ENCODE measurements around the gene PNMA6A. TPM values are rescaled to one million over a fixed set of nuclear protein-coding genes. Genes with fewer than 3 reads are reported as not detected.
"Not testable (repeated sequence)": the region's sequence is repeated elsewhere in the genome, so short reads cannot be mapped to it uniquely, and the experiment has no call there.

PNMA6A gene
- total RNA-seq, 4 donors from 2014 or later, result 0.68 TPM; not detected in 3

- in situ Hi-C loops (cut with MboI; ENCODE audit: low pct_ligation_motif_present in 1 of 4, low pct_unique_long_range_greater_than_20kb in 1 of 4, low sequenced_read_pairs in 3 of 4), result no loop called here
- H3K4me3 ChIP-seq, result no peak overlapping the region
- WGBS, 2 donors (ENCODE audit: low coverage in 1 of 2), result 86% methylated on average over 18 of the region's 24 CpGs; no CpG with 5 or more reads in 1 of the 2 donors
Observed at GRCh38 chrX:153074262-153074899, 2.1 kb downstream of the PNMA6A start.

GRCh38 chrX:153074935-153075334 is 2.7 kb downstream of the PNMA6A start:
- H3K27ac ChIP-seq, result no peak overlapping the region
- no peaks in the 10 kb centered on the region for H3K36me3 ChIP-seq
- 86% methylated on average over 11 of the region's 11 CpGs; no CpG with 5 or more reads in 1 of the 2 donors for WGBS, 2 donors (ENCODE audit: low coverage in 1 of 2)
- DNase-seq, result no peak
- H3K9me3 ChIP-seq, result no peaks in the 10 kb centered on the region
- H3K27me3 ChIP-seq, result no peaks in the 10 kb centered on the region
- no peak overlapping the region for H3K4me3 ChIP-seq
- intact Hi-C loops (cut with DNase I; ENCODE audit: low total_unique reads) (no loop called here), in situ Hi-C loops (cut with MboI; ENCODE audit: low pct_ligation_motif_present in 1 of 4, low pct_unique_long_range_greater_than_20kb in 1 of 4, low sequenced_read_pairs in 3 of 4) (no loop called here)
- H3K4me1 ChIP-seq, result no peaks in the 10 kb centered on the region
- TF ChIP-seq CTCF (IDR thresholded peaks at IDR 0.05) (no peak), POLR2AphosphoS5 (IDR thresholded peaks at IDR 0.05) (no peak), POLR2A (IDR thresholded peaks at IDR 0.05) (no peak), EP300 (IDR thresholded peaks at IDR 0.05; ENCODE audit: low read depth) (no peak)

More at GRCh38 chrX:153074262-153074899, 2.1 kb downstream of the PNMA6A start:
- Histone ChIP-seq H3K27ac (no peak overlapping the region), H3K9me3 (no peaks in the 10 kb centered on the region), H3K27me3 (no peaks in the 10 kb centered on the region), H3K36me3 (no peaks in the 10 kb centered on the region), H3K4me1 (no peaks in the 10 kb centered on the region)
- DNase-seq, result no peak
- intact Hi-C loops (cut with DNase I; ENCODE audit: low total_unique reads), result no loop called here
- no peak for TF ChIP-seq EP300 (IDR thresholded peaks at IDR 0.05; ENCODE audit: low read depth)
- TF ChIP-seq CTCF (IDR thresholded peaks at IDR 0.05), result no peak
- no peak for TF ChIP-seq POLR2AphosphoS5 (IDR thresholded peaks at IDR 0.05)
- no peak for TF ChIP-seq POLR2A (IDR thresholded peaks at IDR 0.05)

GRCh38 chrX:153075366-153075765 is 3.1 kb downstream of the PNMA6A start:
- intact Hi-C loops (cut with DNase I; ENCODE audit: low total_unique reads) (no loop called here), in situ Hi-C loops (cut with MboI; ENCODE audit: low pct_ligation_motif_present in 1 of 4, low pct_unique_long_range_greater_than_20kb in 1 of 4, low sequenced_read_pairs in 3 of 4) (no loop called here)
- H3K27ac ChIP-seq, result no peak overlapping the region
- no peaks in the 10 kb centered on the region for H3K9me3 ChIP-seq
- no peak overlapping the region for H3K4me3 ChIP-seq
- H3K4me1 ChIP-seq, result no peaks in the 10 kb centered on the region
- H3K36me3 ChIP-seq, result no peaks in the 10 kb centered on the region
- TF ChIP-seq EP300 (IDR thresholded peaks at IDR 0.05; ENCODE audit: low read depth), result no peak
- TF ChIP-seq POLR2AphosphoS5 (IDR thresholded peaks at IDR 0.05), result no peak
- no peak for TF ChIP-seq CTCF (IDR thresholded peaks at IDR 0.05)
- TF ChIP-seq POLR2A (IDR thresholded peaks at IDR 0.05), result no peak
- no peak for DNase-seq
- 100% methylated on average over 1 of the region's 14 CpGs; no CpG with 5 or more reads in 1 of the 2 donors for WGBS, 2 donors (ENCODE audit: low coverage in 1 of 2)
- no peaks in the 10 kb centered on the region for H3K27me3 ChIP-seq

GRCh38 chrX:153077437-153078135 is 5.3 kb downstream of the PNMA6A start:
- H3K27me3 ChIP-seq; H3K4me3 ChIP-seq; H3K4me1 ChIP-seq; H3K9me3 ChIP-seq; in situ Hi-C loops (cut with MboI; ENCODE audit: low pct_ligation_motif_present in 1 of 4, low pct_unique_long_range_greater_than_20kb in 1 of 4, low sequenced_read_pairs in 3 of 4); H3K36me3 ChIP-seq; H3K27ac ChIP-seq; DNase-seq; intact Hi-C loops (cut with DNase I; ENCODE audit: low total_unique reads): not testable (repeated sequence)
- no CpG with 5 or more reads among the region's 76 CpGs for WGBS, 2 donors (ENCODE audit: low coverage in 1 of 2)

- H3K27ac ChIP-seq; H3K36me3 ChIP-seq; H3K4me3 ChIP-seq; H3K27me3 ChIP-seq; intact Hi-C loops (cut with DNase I; ENCODE audit: low total_unique reads); in situ Hi-C loops (cut with MboI; ENCODE audit: low pct_ligation_motif_present in 1 of 4, low pct_unique_long_range_greater_than_20kb in 1 of 4, low sequenced_read_pairs in 3 of 4); H3K9me3 ChIP-seq; DNase-seq; H3K4me1 ChIP-seq: not testable (repeated sequence)
- WGBS, 2 donors (ENCODE audit: low coverage in 1 of 2), result 85% methylated on average over 4 of the region's 23 CpGs; no CpG with 5 or more reads in 1 of the 2 donors
Observed at GRCh38 chrX:153083238-153083923, 11.1 kb downstream of the PNMA6A start.

All from transverse colon (tissue), 4 donors.